ENCODE measurements around the gene CCDC195.

Gene CCDC195, protein sequence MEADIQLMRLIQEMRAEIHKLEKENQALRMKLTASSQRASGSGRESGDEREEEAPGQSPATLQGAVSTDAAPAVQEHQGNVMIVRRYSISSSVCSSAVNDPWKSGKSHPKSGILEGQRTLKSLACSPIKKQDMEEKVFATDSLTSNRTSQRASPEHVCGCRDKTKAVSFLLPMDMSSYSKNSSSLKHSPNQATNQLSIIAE

GRCh38 chr2:224716201-224716600, at the start of gene CCDC195:
TSS of gene CCDC195 (minus strand) at chr2:224716365. CDS start at chr2:224716365, 0 bp downstream.
- DNase-seq (ENCODE audit: low read depth in 1 of 2, low spot score in 1 of 2) = no peak

DNA sequence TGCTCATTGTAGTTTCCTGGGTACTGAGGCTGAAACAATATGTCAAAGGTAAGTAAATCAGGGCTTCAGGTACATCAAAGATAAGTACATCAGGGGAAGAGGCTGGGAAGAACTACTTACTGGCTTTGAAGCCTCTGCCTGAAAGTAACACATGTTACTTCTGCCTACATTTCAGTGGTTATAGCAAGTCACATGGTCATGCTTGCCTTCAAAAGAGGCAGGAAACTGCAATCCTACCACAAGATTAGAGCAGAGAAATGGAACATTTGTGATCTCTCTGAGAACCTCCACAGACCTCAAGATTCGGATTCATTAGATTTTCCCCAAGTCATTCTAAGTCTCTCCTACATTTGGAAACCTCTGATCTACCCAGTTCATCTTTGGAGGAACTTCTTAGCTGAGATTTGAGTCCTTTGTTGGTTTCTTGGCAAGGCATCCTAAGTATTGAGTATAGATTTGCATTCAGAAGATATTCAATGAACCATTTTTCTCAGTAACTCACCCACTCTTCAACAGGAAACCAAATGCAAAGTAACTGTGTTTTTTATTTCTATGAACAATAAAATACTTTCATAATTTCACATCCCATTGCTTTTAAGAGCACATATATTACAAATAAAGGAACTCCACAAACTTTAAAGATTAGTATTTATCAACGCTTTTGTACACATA, 48.5 kb upstream of the CCDC195 start:
- DNase-seq (ENCODE audit: low read depth in 1 of 2, low spot score in 1 of 2) = no peak

DNA sequence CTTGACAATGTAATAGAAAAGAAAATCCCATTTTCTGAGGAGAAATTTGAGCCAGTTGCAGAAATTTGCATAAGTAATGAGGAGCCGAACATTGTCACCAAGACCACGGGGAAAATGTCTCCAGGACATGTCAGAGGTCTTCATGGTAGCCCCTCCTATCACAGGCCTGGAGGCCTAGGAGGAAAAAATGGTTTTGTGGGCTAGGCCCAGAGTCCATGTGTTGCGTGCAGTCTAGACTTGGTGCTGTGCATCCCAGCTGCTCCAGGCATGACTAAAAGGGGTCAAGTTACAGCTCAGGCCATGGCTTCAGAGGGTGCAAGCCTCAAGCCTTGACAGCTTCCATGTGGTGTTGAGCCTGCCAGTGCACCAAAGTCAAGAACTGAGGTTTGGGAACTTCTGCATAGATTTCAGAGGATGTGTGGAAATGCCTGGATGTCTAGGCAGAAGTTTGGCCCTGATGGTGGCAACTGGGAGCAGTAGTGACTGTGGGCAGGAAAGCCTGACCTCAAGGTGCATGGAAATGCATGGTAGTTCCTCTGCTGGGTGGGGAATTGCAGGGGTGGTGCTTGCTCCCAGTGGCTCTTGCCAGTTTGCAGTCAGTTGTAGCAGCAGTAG, 41.9 kb upstream of the CCDC195 start:
- no peak for DNase-seq (ENCODE audit: low read depth in 1 of 2, low spot score in 1 of 2)

DNA sequence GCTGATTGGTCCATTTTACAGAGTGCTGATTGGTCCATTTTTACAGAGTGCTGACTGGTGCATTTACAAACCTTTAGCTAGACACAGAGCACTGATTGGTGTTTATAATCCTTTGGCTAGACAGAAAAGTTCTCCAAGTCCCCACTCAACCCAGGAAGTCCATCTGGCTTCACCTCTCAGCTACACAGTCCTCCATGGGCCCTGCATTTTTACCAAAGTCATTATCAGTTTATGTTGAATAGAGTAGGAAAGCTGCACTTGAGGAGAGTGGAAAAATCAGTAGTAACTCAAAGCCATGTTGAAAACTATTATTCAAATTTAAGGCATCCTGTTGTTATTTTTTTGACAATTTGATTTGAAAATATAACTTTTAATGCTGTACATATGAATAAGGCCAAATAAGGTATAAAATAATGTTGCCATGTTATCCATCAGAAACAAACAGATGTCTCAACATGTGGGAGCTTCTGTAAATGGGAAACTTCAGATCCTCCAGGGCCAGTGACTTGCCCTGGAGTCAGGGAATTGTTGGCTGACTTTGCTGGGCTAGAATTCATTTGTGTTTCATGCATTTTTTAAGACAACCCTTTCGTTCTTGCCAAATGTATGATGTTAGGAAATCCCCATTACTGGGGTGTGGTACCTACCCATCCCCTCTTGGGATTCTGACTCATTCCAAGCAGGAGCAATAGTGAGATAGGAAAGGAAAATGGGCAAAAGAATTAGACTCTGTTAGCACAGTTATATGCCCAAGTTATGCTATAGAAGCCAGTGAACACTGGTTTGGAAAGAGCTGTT, 37.8 kb upstream of the CCDC195 start:
- no peak for DNase-seq (ENCODE audit: low read depth in 1 of 2, low spot score in 1 of 2)

DNA sequence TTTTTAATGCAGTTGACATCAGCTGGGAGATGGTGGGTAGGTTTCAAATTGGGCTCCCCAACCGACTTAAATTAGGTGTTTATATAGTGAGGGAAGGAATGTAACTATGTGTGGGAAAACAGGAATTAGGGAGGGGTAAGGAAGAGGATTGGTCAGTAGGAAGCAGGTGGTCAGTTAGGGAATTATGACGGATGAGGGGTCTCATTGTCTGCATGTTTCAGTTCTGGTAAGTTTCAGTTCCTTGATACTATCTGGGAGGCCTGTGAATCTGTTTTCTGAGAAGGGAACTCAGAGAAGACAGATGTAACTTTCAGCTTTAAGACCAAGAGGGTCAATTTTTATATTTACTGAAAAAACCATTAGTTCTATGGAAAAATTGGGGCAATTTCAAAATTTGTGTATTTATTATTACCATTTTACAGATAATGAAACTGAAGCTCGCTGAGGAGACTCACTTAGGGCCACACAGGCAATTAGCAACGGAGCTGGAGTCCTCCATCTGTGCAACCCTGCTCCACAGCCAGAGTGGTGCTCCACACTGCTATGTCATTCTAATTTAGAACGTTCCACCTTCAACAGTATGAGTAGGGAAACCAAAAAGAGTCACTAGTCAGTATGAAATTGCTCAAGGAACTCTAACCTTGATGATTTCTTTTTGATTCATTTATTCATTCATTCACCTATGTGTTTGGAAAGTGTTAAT, 36.0 kb upstream of the CCDC195 start:
- no peak for DNase-seq (ENCODE audit: low read depth in 1 of 2, low spot score in 1 of 2)

DNA sequence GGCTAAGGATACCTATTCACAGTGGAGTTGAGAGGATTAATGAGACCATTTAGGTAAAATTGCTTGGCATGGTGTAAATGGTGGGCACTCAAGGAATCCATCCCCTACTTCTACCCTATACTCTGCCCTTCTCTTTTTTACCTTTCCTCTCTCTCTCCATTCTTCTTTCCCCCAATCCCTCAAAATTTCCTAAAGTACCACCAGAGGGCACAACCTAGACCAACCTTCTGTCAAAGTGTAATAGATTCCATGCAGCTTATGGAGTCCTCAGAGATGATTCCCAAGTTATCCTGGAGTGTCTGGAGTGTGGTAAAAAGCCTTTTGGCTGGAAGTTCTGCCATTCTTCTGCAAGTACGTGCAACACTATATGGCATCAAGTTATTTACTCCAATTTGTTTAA, 33.0 kb upstream of the CCDC195 start:
- no peak for DNase-seq (ENCODE audit: low read depth in 1 of 2, low spot score in 1 of 2)

DNA sequence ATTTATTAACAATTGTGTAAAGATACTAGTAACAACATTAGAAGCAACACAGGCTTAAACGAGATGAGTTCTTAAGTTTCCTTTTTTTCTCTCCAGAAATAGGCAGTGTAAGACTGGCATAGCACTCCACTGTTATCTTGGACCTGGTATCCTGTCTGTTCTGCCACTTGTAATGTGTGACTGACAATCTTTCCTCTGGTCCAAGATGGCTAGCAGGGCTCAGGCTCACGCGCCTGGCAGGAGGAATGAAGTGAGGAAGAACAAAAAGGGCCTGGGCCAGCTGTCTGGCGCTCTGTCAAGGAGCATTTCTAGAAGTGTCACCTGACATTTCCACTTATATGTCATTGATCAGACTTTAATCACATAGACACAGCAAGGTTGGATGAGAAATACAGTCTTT, 31.6 kb upstream of the CCDC195 start:
- DNase-seq (ENCODE audit: low read depth in 1 of 2, low spot score in 1 of 2) = no peak

DNA sequence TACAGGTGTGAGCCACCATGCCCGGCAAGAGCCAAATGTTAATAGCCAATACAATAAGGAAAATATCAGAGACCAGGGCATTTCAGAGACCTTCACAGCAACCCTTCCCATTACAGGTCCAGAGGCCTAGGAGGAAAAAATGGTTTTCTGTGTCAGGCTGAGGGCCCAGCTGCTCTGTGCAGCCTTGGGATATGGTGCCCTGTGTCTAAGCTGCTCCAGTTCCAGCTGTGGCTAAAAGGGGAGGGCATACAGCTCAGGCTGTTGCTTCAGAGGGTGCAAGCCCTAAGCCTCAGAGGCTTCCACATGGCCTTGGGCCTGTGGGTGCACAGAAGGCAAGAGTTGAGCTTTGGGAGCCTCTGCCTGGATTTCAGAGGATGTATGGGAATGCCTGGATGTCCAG, 20.1 kb upstream of the CCDC195 start:
- DNase-seq (ENCODE audit: low read depth in 1 of 2, low spot score in 1 of 2) = no peak

- DNase-seq (ENCODE audit: low read depth in 1 of 2, low spot score in 1 of 2) = no peak
Observed at GRCh38 chr2:224734949-224735348, 18.8 kb upstream of the CCDC195 start.

GRCh38 chr2:224731665-224732064, 15.5 kb upstream of the CCDC195 start:
- no peak for DNase-seq (ENCODE audit: low read depth in 1 of 2, low spot score in 1 of 2)

- DNase-seq (ENCODE audit: low read depth in 1 of 2, low spot score in 1 of 2) = no peak
Observed at GRCh38 chr2:224729435-224729834, 13.3 kb upstream of the CCDC195 start.

DNA sequence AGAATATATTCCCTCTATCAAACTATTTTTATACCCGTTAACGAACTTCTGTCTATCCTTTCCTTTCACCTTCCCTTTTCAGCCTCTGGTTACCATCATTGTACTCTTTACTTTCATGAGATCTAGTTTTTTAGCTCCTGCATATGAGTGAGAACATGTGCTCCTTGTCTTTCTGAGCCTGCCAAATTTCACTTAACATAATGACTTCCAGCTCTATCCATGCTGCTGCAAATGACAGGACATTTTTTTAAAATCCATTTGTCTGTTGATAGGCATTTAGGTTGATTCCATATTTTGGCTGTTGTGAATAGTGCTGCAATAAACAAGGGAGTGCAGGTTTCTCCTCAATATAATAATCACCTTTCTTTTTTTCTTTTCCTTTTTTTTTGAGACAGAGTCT, 8.2 kb upstream of the CCDC195 start:
- no peak for DNase-seq (ENCODE audit: low read depth in 1 of 2, low spot score in 1 of 2)

- no peak for DNase-seq (ENCODE audit: low read depth in 1 of 2, low spot score in 1 of 2)
Observed at GRCh38 chr2:224723586-224724217, 7.5 kb upstream of the CCDC195 start.

DNA sequence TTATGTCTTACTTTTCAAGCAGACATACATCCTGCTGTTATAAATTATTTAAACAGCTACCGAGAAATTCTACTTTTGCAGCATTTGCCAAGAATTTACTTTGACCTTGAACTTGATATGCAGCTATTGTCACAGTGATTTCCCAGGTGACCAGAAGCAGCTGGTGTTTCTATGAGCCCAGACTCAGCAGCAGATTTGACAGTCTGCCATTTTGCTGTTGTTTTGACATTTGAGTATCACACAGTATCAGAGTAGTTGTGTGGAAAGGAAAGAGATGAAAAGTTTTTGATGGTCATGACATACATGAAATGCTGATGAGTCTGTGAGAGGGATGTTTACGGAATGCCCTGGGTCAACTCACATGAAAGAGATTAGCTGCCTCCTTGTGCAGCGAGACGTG, 6.6 kb upstream of the CCDC195 start:
- no peak for DNase-seq (ENCODE audit: low read depth in 1 of 2, low spot score in 1 of 2)

GRCh38 chr2:224722250-224722649, 6.1 kb upstream of the CCDC195 start:
- no peak for DNase-seq (ENCODE audit: low read depth in 1 of 2, low spot score in 1 of 2)

DNA sequence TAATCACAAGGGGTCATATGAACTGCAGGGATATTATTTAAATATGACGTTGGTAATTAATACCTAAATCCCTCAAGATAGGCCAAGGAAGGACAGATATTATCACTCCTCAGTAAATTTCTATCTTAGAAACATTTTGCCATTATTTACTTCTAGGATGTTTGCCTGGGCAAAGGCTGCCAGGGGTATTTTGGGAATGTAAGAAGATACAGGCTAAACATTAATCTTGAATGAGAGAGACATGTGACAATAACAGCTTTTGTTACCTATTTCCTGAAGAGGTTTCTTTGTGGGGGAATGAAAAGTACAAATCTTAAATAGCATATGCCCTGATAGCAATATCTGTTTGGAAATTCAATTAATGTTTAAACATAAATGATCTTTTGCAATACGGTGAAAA, 756 bp upstream of the CCDC195 start:
- DNase-seq (ENCODE audit: low read depth in 1 of 2, low spot score in 1 of 2) = no peak

DNA sequence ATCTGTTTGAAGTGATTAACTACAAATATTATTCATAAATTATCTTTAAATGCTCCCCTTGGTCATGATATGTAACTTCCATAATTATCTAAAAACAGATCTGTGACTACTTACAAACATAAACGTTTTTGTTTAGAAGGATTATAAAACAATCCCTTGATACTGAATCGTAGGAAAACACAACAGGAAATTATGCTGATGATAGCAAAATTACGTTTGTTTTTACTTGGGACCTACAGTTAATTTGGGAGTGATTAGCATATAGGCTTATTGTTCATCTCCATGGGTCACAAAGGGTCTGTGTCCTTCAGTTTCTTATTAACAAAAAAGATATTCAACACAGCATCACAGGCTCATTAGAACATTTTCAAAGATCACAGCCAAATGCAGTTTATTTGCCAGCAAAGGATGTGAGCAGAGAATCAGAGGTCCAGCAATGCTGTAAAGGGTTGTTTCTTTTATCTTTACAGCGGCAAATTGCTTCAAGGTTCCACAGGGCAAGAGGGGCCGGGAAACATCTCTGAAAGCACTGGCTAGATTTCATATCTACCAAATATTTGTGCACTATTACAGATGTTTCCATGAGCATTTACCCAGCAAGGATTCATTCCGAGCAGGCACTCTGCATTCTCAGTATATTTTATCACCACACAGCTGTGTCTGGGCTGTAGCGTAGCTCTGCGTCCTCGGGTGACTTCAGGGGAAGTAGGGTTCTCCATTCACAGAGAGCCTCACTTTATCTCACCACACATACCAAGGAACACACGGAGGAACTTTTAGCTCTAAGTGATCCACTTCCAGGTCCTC, 4.1 kb downstream of the CCDC195 start:
- DNase-seq (ENCODE audit: low read depth in 1 of 2, low spot score in 1 of 2) = no peak

DNA sequence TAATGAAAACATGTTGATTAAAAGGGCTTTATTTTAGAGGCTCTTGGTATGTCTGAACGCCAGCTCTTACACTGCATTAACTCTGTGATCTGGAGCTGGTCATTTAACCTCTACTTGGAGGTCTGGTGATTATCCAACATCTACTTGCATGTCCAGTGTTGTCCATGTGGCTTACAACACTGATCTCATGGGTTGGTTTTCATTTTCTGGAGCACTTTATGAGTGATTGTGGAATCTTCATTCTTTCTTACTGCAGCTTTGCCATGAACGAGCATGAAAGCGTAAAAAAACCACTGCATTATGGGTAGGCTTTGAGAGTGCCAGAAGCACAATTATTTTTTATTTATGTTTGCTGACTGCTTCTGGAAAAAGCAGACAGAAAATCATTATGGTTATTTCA, 4.8 kb downstream of the CCDC195 start:
- DNase-seq (ENCODE audit: low read depth in 1 of 2, low spot score in 1 of 2) = no peak

GRCh38 chr2:224709301-224709700, 6.9 kb downstream of the CCDC195 start:
- DNase-seq (ENCODE audit: low read depth in 1 of 2, low spot score in 1 of 2) = no peak

DNA sequence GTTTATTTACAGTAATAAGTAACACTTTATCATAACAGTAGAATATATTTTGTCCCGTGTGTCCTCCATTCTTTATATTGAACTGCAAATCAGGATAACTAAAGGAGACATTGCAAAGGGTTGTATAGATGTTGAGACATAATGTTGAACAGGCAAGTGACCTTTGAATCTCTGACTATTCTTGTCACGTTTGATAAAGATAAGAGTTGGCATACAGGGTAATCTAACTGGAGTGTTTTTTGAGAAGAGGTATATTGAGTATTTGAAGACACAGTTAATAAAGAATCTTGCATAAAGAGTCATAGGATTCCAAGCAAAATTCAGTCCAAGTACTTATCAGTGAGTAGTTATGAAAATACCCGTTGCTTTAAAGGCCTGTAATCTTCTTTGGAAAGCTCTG, 21.7 kb downstream of the CCDC195 start:
- DNase-seq (ENCODE audit: low read depth in 1 of 2, low spot score in 1 of 2) = no peak

Measured in stimulated activated CD4-positive, alpha-beta T cell treated with anti-CD3 and anti-CD28 coated beads, Interleukin-15, amount 100 ng/mL, for 1 hour (primary cell).